OCI-LY1 (cell line): ENCODE data around the gene NWD2.

ENCODE experiments used
- EZH2 ChIP-seq: fragments of 200-600 bp; sonication (generic), shearing (Covaris generic); IDR thresholded peaks from 2 replicates; pipeline ENCODE4 v1.8.0; 2017; ENCODE audit warnings: borderline replicate concordance, mixed run types, mild to moderate bottlenecking, antibody characterized with exemption, low read length, moderate library complexity, mixed read lengths
- TF ChIP-seq, protein P1 (sequence below): fragments of 200-600 bp; sonication (generic), shearing (Covaris generic); IDR thresholded peaks from 2 replicates; pipeline ENCODE4 v1.5.1; 2017; ENCODE audit warnings: mild to moderate bottlenecking, antibody characterized with exemption, low read length, moderate library complexity, mixed read lengths

DNA sequence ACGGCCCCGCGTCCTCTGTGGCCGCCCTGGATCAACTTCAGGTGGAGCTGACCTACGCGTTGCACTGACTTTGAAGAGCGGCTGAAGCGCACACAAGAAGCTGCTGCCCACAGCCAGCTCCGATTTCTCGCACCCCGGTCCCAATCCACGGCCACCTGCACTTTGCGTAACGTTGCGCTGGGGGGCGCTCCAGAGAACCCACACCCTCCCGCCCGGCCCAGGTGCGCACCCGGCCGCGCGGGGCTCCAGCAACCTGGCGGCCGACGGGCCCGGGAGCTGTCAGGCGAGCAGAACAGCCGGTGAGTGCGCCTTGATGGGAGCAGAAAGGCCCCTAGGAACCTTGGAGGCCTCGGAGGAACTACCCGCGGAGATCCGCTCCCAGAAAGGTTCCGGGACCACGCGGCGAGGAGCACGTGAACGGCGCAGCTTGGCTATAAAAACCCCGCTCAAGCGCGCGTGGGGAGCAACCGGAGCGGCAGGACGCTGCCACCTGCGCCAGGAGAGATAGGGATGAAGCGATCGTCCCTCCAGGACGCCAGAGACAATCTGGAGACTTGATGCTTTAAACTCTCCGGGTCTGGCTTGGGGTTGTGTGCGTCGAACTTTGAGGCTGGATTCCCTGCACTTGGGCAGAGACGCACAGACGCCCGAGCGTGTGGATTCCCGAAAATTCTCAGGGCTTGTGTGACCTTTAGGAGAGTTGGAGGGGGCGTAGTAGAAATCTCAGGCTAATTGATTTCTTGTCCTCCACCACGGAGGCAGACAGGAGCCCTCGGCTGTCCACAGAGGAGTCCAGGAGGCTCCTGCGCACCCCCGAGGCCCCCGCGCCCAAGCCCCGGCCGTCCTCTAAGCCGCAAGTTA, 591 bp upstream of the NWD2 start:
- TF ChIP-seq, protein P1, sequence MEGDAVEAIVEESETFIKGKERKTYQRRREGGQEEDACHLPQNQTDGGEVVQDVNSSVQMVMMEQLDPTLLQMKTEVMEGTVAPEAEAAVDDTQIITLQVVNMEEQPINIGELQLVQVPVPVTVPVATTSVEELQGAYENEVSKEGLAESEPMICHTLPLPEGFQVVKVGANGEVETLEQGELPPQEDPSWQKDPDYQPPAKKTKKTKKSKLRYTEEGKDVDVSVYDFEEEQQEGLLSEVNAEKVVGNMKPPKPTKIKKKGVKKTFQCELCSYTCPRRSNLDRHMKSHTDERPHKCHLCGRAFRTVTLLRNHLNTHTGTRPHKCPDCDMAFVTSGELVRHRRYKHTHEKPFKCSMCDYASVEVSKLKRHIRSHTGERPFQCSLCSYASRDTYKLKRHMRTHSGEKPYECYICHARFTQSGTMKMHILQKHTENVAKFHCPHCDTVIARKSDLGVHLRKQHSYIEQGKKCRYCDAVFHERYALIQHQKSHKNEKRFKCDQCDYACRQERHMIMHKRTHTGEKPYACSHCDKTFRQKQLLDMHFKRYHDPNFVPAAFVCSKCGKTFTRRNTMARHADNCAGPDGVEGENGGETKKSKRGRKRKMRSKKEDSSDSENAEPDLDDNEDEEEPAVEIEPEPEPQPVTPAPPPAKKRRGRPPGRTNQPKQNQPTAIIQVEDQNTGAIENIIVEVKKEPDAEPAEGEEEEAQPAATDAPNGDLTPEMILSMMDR: no peak
- TF ChIP-seq EZH2: no peak
